CD4-positive, alpha-beta T cell treated with Interleukin-12 subunit alpha and Interleukin-12 subunit beta, for 1 hour (primary cell): ENCODE results near the gene KCNJ14.

Source experiments
- DNase-seq: peaks from one replicate; pipeline ENCODE4 v3.0.0-alpha.2; 2020

The KCNJ14 gene

GRCh38 chr19:48455171-48455907, at the start of gene KCNJ14:
Gene KCNJ14, plus strand, starts transcription at chr19:48455574. Its CDS starts 6,151 bp downstream, at chr19:48461725.
- DNase-seq, result no peak

GRCh38 chr19:48405850-48406249, 49.5 kb upstream of the KCNJ14 start:
- no peak for DNase-seq

- DNase-seq, result no peak
Observed at GRCh38 chr19:48413879-48414587, 41.3 kb upstream of the KCNJ14 start.

GRCh38 chr19:48415395-48415794, 40.0 kb upstream of the KCNJ14 start:
- peak; percentile 81 for DNase-seq

- no peak for DNase-seq
Observed at GRCh38 chr19:48415806-48416221, 39.6 kb upstream of the KCNJ14 start.

GRCh38 chr19:48417421-48417820, 38.0 kb upstream of the KCNJ14 start:
- no peak for DNase-seq

GRCh38 chr19:48418317-48419064, 36.9 kb upstream of the KCNJ14 start:
- no peak for DNase-seq

- peak; percentile 83 for DNase-seq
Observed at GRCh38 chr19:48419158-48419920, 36.0 kb upstream of the KCNJ14 start.

- DNase-seq, result no peak
Observed at GRCh38 chr19:48421548-48421947, 33.8 kb upstream of the KCNJ14 start.

GRCh38 chr19:48424694-48425219, 30.6 kb upstream of the KCNJ14 start:
- DNase-seq, result no peak

- DNase-seq, result no peak
Observed at GRCh38 chr19:48428670-48429069, 26.7 kb upstream of the KCNJ14 start.

- no peak for DNase-seq
Observed at GRCh38 chr19:48433337-48433736, 22.0 kb upstream of the KCNJ14 start.

GRCh38 chr19:48436586-48436985, 18.8 kb upstream of the KCNJ14 start:
- no peak for DNase-seq

GRCh38 chr19:48441360-48442050, 13.9 kb upstream of the KCNJ14 start:
- no peak for DNase-seq

- no peak for DNase-seq
Observed at GRCh38 chr19:48442116-48443035, 13.0 kb upstream of the KCNJ14 start.

- DNase-seq, result peak; percentile 13
Observed at GRCh38 chr19:48443256-48443655, 12.1 kb upstream of the KCNJ14 start.

- peak; percentile 17 for DNase-seq
Observed at GRCh38 chr19:48443731-48444128, 11.6 kb upstream of the KCNJ14 start.

- DNase-seq, result peak; percentile 9
Observed at GRCh38 chr19:48444129-48444935, 11.0 kb upstream of the KCNJ14 start.

GRCh38 chr19:48444936-48445200, 10.5 kb upstream of the KCNJ14 start:
- no peak for DNase-seq

GRCh38 chr19:48445256-48445605, 10.1 kb upstream of the KCNJ14 start:
- peak; percentile 52 for DNase-seq
